ENCODE data around the gene OXA1L. TPM values are rescaled to one million over a fixed set of nuclear protein-coding genes. Genes with fewer than 3 reads are reported as not detected.

Gene OXA1L
- total and polyA plus RNA-seq, 12 donors: 138 to 219 (median 187) TPM

GRCh38 chr14:22769369-22769768, 2.9 kb downstream of the OXA1L start:
- Histone ChIP-seq H3K27ac (no peak overlapping the region), H3K27me3 (no peaks in the 10 kb centered on the region), H3K4me1 (peaks cover 0 to 42% (median 24%) of the 10 kb centered on the region in 9 donors), H3K4me3 (no peak overlapping the region), H3K36me3 (peaks cover 0 to 67% (median 38%) of the 10 kb centered on the region in 9 donors), H3K9me3 (no peaks in the 10 kb centered on the region)
- intact Hi-C loops (cut with DNase I): loop anchor here in 4 of 10 donors (5.0 to 10.0 kb wide), 5 partner anchors 53 to 212 kb away; partner anchors contain the start of gene DAD1 (in 1 of the 4)
- no peak for ATAC-seq
- TF ChIP-seq CTCF (IDR thresholded peaks at IDR 0.05): no peak
- DNase-seq: no peak
- 92 to 95% methylated on average over 2 of the region's 2 CpGs for WGBS, 2 donors

- no peak for TF ChIP-seq CTCF (IDR thresholded peaks at IDR 0.05)
- DNase-seq: no peak
- no peak for ATAC-seq
- peaks cover 0 to 35% (median 22%) of the 10 kb centered on the region in 9 donors for H3K4me1 ChIP-seq
- no peaks in the 10 kb centered on the region for H3K27me3 ChIP-seq
- intact Hi-C loops (cut with DNase I): no loop called here
- H3K36me3 ChIP-seq: peaks cover 0 to 80% (median 41%) of the 10 kb centered on the region in 9 donors
- WGBS, 2 donors: 89 to 92% methylated on average over 8 of the region's 8 CpGs
- no peak overlapping the region for H3K27ac ChIP-seq
- no peaks in the 10 kb centered on the region for H3K9me3 ChIP-seq
- no peak overlapping the region for H3K4me3 ChIP-seq
Observed at GRCh38 chr14:22770481-22771187, 4.1 kb downstream of the OXA1L start.

- WGBS, 2 donors: 96 to 98% methylated on average over 1 of the region's 1 CpG
- intact Hi-C loops (cut with DNase I): no loop called here
Observed at GRCh38 chr14:22772725-22773124, 6.2 kb downstream of the OXA1L start.

More at GRCh38 chr14:22772725-22773124, 6.2 kb downstream of the OXA1L start:
- Histone ChIP-seq H3K27me3 (no peaks in the 10 kb centered on the region), H3K4me1 (peaks cover 0 to 25% (median 9%) of the 10 kb centered on the region in 9 donors), H3K27ac (no peak overlapping the region), H3K9me3 (no peaks in the 10 kb centered on the region), H3K36me3 (peaks cover 0 to 89% (median 41%) of the 10 kb centered on the region in 9 donors), H3K4me3 (no peak overlapping the region)
- ATAC-seq: no peak
- TF ChIP-seq CTCF (IDR thresholded peaks at IDR 0.05): no peak
- DNase-seq: no peak

Data from heart right ventricle (tissue), 16 donors.